Transverse colon (tissue), 4 donors: ENCODE results near the gene TNC.

ENCODE experiments used
- EP300 ChIP-seq: sonication (generic); formaldehyde crosslinking; IDR thresholded peaks from one replicate; pipeline ENCODE4 v1.6.1; 2017; ENCODE audit warnings: antibody characterized with exemption, low read depth
- POLR2A ChIP-seq: fragments of 450-650 bp; IDR thresholded peaks from one replicate; pipeline ENCODE4 v1.6.1; 2016; ENCODE audit warnings: antibody characterized with exemption, mild to moderate bottlenecking, moderate library complexity
- POLR2AphosphoS5 ChIP-seq, 3 donors: sonication (generic); formaldehyde crosslinking; IDR thresholded peaks; one replicate each; pipeline ENCODE4 v1.6.1; 2016; ENCODE audit warnings: antibody characterized with exemption in 3 of 3
- TF ChIP-seq, protein P1 (sequence below), 5 experiments: fragments of 200-600 bp in 3 of 5; fragments of 450-650 bp in 2 of 5; sonication (generic) in 3 of 5; IDR thresholded peaks; 1 replicate in 2 of 5; 2 replicates in 3 of 5; pipeline ENCODE4 v1.5.1; 2016 to 2017; ENCODE audit warnings: antibody characterized with exemption in 5 of 5, inconsistent platforms in 3 of 5, mild to moderate bottlenecking in 2 of 5, moderate library complexity in 1 of 5

DNA sequence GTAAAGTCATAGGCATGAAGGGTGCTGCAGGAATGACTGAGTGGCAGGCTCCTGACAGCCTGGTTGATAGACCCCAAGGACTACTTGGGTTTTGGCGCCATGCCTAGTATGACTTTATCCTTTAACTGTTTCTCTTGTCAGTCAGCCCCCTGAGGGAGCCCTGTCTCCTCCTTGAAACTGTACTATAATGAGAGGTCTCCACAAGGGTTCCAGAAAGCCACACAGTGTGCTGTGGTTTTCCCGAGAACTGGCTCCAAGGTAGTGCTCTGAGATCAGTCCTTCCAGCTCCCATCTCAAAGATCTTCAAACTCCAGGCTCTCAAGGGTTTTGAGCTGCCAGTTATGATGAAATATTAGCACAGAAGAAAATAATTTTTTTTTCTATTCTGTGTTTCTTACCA is 26.7 kb upstream of the TNC start:
- TF ChIP-seq POLR2AphosphoS5 (IDR thresholded peaks at IDR 0.05) (no peak), POLR2A (no peak), EP300 (no peak)
- TF ChIP-seq, protein P1, sequence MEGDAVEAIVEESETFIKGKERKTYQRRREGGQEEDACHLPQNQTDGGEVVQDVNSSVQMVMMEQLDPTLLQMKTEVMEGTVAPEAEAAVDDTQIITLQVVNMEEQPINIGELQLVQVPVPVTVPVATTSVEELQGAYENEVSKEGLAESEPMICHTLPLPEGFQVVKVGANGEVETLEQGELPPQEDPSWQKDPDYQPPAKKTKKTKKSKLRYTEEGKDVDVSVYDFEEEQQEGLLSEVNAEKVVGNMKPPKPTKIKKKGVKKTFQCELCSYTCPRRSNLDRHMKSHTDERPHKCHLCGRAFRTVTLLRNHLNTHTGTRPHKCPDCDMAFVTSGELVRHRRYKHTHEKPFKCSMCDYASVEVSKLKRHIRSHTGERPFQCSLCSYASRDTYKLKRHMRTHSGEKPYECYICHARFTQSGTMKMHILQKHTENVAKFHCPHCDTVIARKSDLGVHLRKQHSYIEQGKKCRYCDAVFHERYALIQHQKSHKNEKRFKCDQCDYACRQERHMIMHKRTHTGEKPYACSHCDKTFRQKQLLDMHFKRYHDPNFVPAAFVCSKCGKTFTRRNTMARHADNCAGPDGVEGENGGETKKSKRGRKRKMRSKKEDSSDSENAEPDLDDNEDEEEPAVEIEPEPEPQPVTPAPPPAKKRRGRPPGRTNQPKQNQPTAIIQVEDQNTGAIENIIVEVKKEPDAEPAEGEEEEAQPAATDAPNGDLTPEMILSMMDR (IDR thresholded peaks at IDR 0.05): no peak
